GM15510 (cell line): ENCODE data around the gene XG.

Experiments used
- POLR2A ChIP-seq: IDR thresholded peaks from 3 replicates; pipeline ENCODE4 v1.6.1; 2011; ENCODE audit warnings: borderline replicate concordance; ENCODE audit not compliant: insufficient read length; ENCODE audit errors: extremely low read depth

Gene XG

GRCh38 chrX:2719774-2720447, 31.9 kb upstream of the XG start:
- no peak for TF ChIP-seq POLR2A

GRCh38 chrX:2723286-2723879, 28.5 kb upstream of the XG start:
- no peak for TF ChIP-seq POLR2A

GRCh38 chrX:2732076-2732475, 19.8 kb upstream of the XG start:
- no peak for TF ChIP-seq POLR2A

- TF ChIP-seq POLR2A = no peak
Measured at GRCh38 chrX:2732649-2733048, 19.2 kb upstream of the XG start.

- TF ChIP-seq POLR2A = no peak
Measured at GRCh38 chrX:2733286-2733685, 18.6 kb upstream of the XG start.

GRCh38 chrX:2735270-2735669, 16.6 kb upstream of the XG start:
- no peak for TF ChIP-seq POLR2A

GRCh38 chrX:2740672-2741071, 11.2 kb upstream of the XG start:
- TF ChIP-seq POLR2A = no peak

- no peak for TF ChIP-seq POLR2A
Measured at GRCh38 chrX:2741386-2741785, 10.5 kb upstream of the XG start.

GRCh38 chrX:2748171-2748814, 3.5 kb upstream of the XG start:
- no peak for TF ChIP-seq POLR2A

GRCh38 chrX:2748815-2749188, 3.0 kb upstream of the XG start:
- TF ChIP-seq POLR2A = no peak

- TF ChIP-seq POLR2A = no peak
Measured at GRCh38 chrX:2751291-2751690, 549 bp upstream of the XG start.

GRCh38 chrX:2756548-2756947, 4.7 kb downstream of the XG start:
- TF ChIP-seq POLR2A = no peak

GRCh38 chrX:2761246-2761645, 9.4 kb downstream of the XG start:
- no peak for TF ChIP-seq POLR2A

GRCh38 chrX:2765549-2765830, 13.7 kb downstream of the XG start:
- no peak for TF ChIP-seq POLR2A

GRCh38 chrX:2766906-2767305, 15.1 kb downstream of the XG start:
- TF ChIP-seq POLR2A = no peak
